HEK293T (cell line): ENCODE measurements around the gene ARHGAP8.
"Not testable (repeated sequence)": the region's sequence is repeated elsewhere in the genome, so short reads cannot be mapped to it uniquely, and the experiment has no call there.

Source experiments
- CTCF ChIA-PET: fragments of 350-600 bp; formaldehyde crosslinking; extraction: SDS; loops from one replicate; lab custom pipeline; 2021; ENCODE audit warnings: antibody characterized with exemption, inconsistent platforms; lab: Yijun Ruan, JAX
- POLR2A ChIA-PET: fragments of 350-600 bp; formaldehyde crosslinking; extraction: SDS; loops from one replicate; lab custom pipeline; 2020; ENCODE audit warnings: antibody characterized with exemption, inconsistent platforms; lab: Yijun Ruan, JAX
- DNase-seq: peaks from one replicate; pipeline ENCODE4 v3.0.0; 2012; ENCODE audit warnings: mixed read lengths; ENCODE audit errors: extremely low spot score
- ARNT ChIP-seq: fragments of 450-650 bp; IDR thresholded peaks from 2 replicates; pipeline ENCODE4 v1.6.1; 2017; ENCODE audit warnings: mild to moderate bottlenecking
- BHLHE40 ChIP-seq: fragments of 450-650 bp; IDR thresholded peaks from 2 replicates; pipeline ENCODE4 v1.6.1; 2016; ENCODE audit warnings: mild to moderate bottlenecking, moderate library complexity, borderline replicate concordance
- CTBP1 ChIP-seq: fragments of 450-650 bp; IDR thresholded peaks from 2 replicates; pipeline ENCODE4 v1.6.1; 2016; ENCODE audit warnings: borderline replicate concordance
- ELF4 ChIP-seq: fragments of 450-650 bp; IDR thresholded peaks from 2 replicates; pipeline ENCODE4 v1.6.1; 2017; ENCODE audit warnings: antibody characterized with exemption
- FOXA1 ChIP-seq: fragments of 450-650 bp; IDR thresholded peaks from 2 replicates; pipeline ENCODE4 v1.6.1; 2016; ENCODE audit warnings: mild to moderate bottlenecking
- FOXK2 ChIP-seq: fragments of 450-650 bp; IDR thresholded peaks from 2 replicates; pipeline ENCODE4 v1.6.1; 2016; ENCODE audit warnings: mild to moderate bottlenecking
- FOXM1 ChIP-seq: fragments of 450-650 bp; IDR thresholded peaks from 2 replicates; pipeline ENCODE4 v1.6.1; 2017; ENCODE audit warnings: mild to moderate bottlenecking, borderline replicate concordance
- HDGF ChIP-seq: fragments of 450-650 bp; IDR thresholded peaks from 2 replicates; pipeline ENCODE4 v1.6.1; 2017; ENCODE audit warnings: antibody characterized with exemption, borderline replicate concordance
- L3MBTL2 ChIP-seq: fragments of 450-650 bp; conservative IDR thresholded peaks from 2 replicates; pipeline ENCODE4 v1.6.1; 2016; ENCODE audit warnings: mild to moderate bottlenecking
- LEF1 ChIP-seq: fragments of 450-650 bp; IDR thresholded peaks from 2 replicates; pipeline ENCODE4 v1.6.1; 2017; ENCODE audit warnings: mild to moderate bottlenecking, borderline replicate concordance
- NFRKB ChIP-seq: fragments of 450-650 bp; IDR thresholded peaks from 2 replicates; pipeline ENCODE4 v1.6.1; 2016; ENCODE audit warnings: mild to moderate bottlenecking, moderate library complexity
- PKNOX1 ChIP-seq: fragments of 450-650 bp; IDR thresholded peaks from 2 replicates; pipeline ENCODE4 v1.6.1; 2016
- SP1 ChIP-seq: fragments of 450-650 bp; IDR thresholded peaks from 2 replicates; pipeline ENCODE4 v1.6.1; 2017
- SUZ12 ChIP-seq: fragments of 450-650 bp; IDR thresholded peaks from 2 replicates; pipeline ENCODE4 v1.6.1; 2016; ENCODE audit warnings: mild to moderate bottlenecking
- TARDBP ChIP-seq: fragments of 450-650 bp; IDR thresholded peaks from 2 replicates; pipeline ENCODE4 v1.6.1; 2016
- ZNF384 ChIP-seq: fragments of 450-650 bp; IDR thresholded peaks from 2 replicates; pipeline ENCODE4 v1.6.1; 2016

The ARHGAP8 gene

GRCh38 chr22:44898236-44898635 lies 145.9 kb downstream of the ARHGAP8 start:
- no peak for DNase-seq
- CTCF ChIA-PET, result no interaction called here
- TF ChIP-seq ARNT (no peak), L3MBTL2 (no peak), NFRKB (no peak), FOXA1 (no peak)
- POLR2A ChIA-PET, result no interaction called here

GRCh38 chr22:44901301-44901700 lies 148.9 kb downstream of the ARHGAP8 start:
- no peak for DNase-seq

GRCh38 chr22:44903164-44903563 lies 150.8 kb downstream of the ARHGAP8 start:
- POLR2A ChIA-PET, CTCF ChIA-PET, DNase-seq: not testable (repeated sequence)

More at GRCh38 chr22:44901301-44901700, 148.9 kb downstream of the ARHGAP8 start:
- ChIA-PET POLR2A (no interaction called here), CTCF (no interaction called here)
- no peak for TF ChIP-seq SUZ12
- no peak for TF ChIP-seq ELF4
- TF ChIP-seq FOXK2, result no peak
- TF ChIP-seq HDGF, result no peak
- TF ChIP-seq TARDBP, result no peak
- TF ChIP-seq FOXM1, result no peak
- no peak for TF ChIP-seq L3MBTL2
- TF ChIP-seq LEF1, result no peak
- no peak for TF ChIP-seq NFRKB
- TF ChIP-seq ARNT, result no peak
- no peak for TF ChIP-seq FOXA1
- TF ChIP-seq BHLHE40, result no peak
- no peak for TF ChIP-seq PKNOX1
- TF ChIP-seq ZNF384, result no peak
- TF ChIP-seq SP1, result no peak
- no peak for TF ChIP-seq CTBP1

GRCh38 chr22:44904492-44905152 lies 152.2 kb downstream of the ARHGAP8 start:
- POLR2A ChIA-PET, CTCF ChIA-PET, DNase-seq: not testable (repeated sequence)

GRCh38 chr22:44906248-44906936 lies 154.0 kb downstream of the ARHGAP8 start:
- DNase-seq, result no peak
- POLR2A ChIA-PET, result no interaction called here
- CTCF ChIA-PET, result no interaction called here
- no peak for TF ChIP-seq ZNF384
- no peak for TF ChIP-seq FOXA1
- no peak for TF ChIP-seq ELF4
- no peak for TF ChIP-seq FOXK2
- no peak for TF ChIP-seq HDGF
- TF ChIP-seq BHLHE40, result no peak

GRCh38 chr22:44906999-44907644 lies 154.7 kb downstream of the ARHGAP8 start:
- ChIA-PET CTCF (no interaction called here), POLR2A (no interaction called here)
- DNase-seq, result no peak
- TF ChIP-seq SP1, result no peak
- no peak for TF ChIP-seq FOXK2
- TF ChIP-seq ZNF384, result no peak
- TF ChIP-seq BHLHE40, result no peak
- no peak for TF ChIP-seq PKNOX1
- TF ChIP-seq TARDBP, result no peak
- TF ChIP-seq NFRKB, result no peak
- no peak for TF ChIP-seq FOXA1
- no peak for TF ChIP-seq CTBP1
- TF ChIP-seq L3MBTL2, result no peak
- TF ChIP-seq HDGF, result no peak
- TF ChIP-seq FOXM1, result no peak
- no peak for TF ChIP-seq ARNT
- TF ChIP-seq LEF1, result no peak
- no peak for TF ChIP-seq SUZ12
- no peak for TF ChIP-seq ELF4
